Osteocyte (in vitro differentiated cells): ENCODE measurements around the gene ABHD11. TPM values are rescaled to one million over a fixed set of nuclear protein-coding genes. Genes with fewer than 3 reads are reported as not detected.

Experiments
- DNase-seq: peaks from one replicate; pipeline ENCODE4 v3.0.0; 2021; ENCODE audit warnings: mixed read lengths; ENCODE audit not compliant: unreplicated experiment; ENCODE audit errors: extremely low spot score
- H3K27ac Mint-ChIP-seq: one replicate; pipeline ENCODE4 v1.8.0; 2021; ENCODE audit warnings: mild to moderate bottlenecking, mixed read lengths; ENCODE audit not compliant: unreplicated experiment
- H3K27me3 Mint-ChIP-seq: one replicate; pipeline ENCODE4 v1.8.0; 2021; ENCODE audit warnings: mixed read lengths; ENCODE audit not compliant: unreplicated experiment
- H3K36me3 Mint-ChIP-seq: one replicate; pipeline ENCODE4 v1.8.0; 2021; ENCODE audit warnings: mixed read lengths; ENCODE audit not compliant: unreplicated experiment
- H3K4me1 Mint-ChIP-seq: one replicate; pipeline ENCODE4 v1.8.0; 2021; ENCODE audit warnings: mixed read lengths; ENCODE audit not compliant: unreplicated experiment
- H3K4me3 Mint-ChIP-seq: one replicate; pipeline ENCODE4 v1.8.0; 2021; ENCODE audit warnings: mild to moderate bottlenecking, moderate library complexity, mixed read lengths; ENCODE audit not compliant: unreplicated experiment
- H3K9me3 Mint-ChIP-seq: one replicate; pipeline ENCODE4 v1.8.0; 2021; ENCODE audit warnings: mixed read lengths; ENCODE audit not compliant: unreplicated experiment
- total RNA-seq: library from RNA; stranded (reverse); gene quantifications from 2 replicates; pipeline ENCODE4 v1.2.1, GENCODE V29; 2021
- TF ChIP-seq, protein P1 (sequence below): fragments of 200-600 bp; sonication (generic); IDR thresholded peaks from 2 replicates; pipeline ENCODE4 v1.5.0; 2021; ENCODE audit warnings: antibody characterized with exemption, mild to moderate bottlenecking, moderate library complexity

ABHD11 gene
- total RNA-seq, 1 donor from 2014 or later = 17.4 TPM

DNA sequence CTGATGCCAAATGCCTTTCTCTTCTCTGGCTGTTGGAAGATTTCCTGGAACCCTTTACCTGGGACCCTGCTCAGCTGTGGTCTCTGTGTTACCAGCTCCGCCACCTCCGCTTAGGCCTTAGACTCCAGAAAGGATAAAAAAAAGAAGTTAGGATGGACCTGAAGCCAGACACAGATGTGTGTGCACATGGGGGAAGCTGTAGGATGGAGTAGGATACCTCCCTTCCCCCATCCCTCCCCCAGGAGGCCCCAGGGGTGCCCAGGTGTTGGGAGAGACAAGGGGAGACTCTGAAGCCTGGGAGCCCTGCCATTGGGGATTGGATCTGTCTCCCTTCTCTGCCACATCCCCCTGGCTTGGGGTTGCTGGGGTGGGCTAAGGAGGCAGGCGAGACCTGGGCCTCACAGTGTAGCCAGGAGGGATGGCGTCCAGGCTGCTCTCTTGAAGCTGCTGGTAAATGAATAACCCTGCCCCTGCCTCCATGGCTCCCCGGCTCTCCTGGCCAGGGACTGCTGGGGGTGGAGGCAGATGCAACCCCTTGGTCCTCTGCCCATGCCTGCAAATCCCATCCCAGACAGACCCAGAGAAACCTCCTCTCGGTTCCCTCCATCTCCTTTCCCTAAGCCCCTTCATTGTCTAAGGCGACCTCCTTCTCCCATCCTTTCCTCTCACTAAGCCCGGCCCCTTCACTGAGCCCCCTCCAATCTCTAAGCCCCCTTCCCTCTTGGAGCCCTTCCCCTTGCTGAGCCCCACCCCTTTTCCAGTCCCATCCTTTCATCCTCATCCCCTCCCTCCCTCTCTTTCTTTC lies 23.5 kb upstream of the ABHD11 start:
- H3K36me3 Mint-ChIP-seq = no peaks in the 10 kb centered on the region
- DNase-seq = no peak
- H3K27me3 Mint-ChIP-seq = peaks cover 4% of the 10 kb centered on the region
- no peaks in the 10 kb centered on the region for H3K4me1 Mint-ChIP-seq
- H3K4me3 Mint-ChIP-seq = no peak overlapping the region
- TF ChIP-seq, protein P1, sequence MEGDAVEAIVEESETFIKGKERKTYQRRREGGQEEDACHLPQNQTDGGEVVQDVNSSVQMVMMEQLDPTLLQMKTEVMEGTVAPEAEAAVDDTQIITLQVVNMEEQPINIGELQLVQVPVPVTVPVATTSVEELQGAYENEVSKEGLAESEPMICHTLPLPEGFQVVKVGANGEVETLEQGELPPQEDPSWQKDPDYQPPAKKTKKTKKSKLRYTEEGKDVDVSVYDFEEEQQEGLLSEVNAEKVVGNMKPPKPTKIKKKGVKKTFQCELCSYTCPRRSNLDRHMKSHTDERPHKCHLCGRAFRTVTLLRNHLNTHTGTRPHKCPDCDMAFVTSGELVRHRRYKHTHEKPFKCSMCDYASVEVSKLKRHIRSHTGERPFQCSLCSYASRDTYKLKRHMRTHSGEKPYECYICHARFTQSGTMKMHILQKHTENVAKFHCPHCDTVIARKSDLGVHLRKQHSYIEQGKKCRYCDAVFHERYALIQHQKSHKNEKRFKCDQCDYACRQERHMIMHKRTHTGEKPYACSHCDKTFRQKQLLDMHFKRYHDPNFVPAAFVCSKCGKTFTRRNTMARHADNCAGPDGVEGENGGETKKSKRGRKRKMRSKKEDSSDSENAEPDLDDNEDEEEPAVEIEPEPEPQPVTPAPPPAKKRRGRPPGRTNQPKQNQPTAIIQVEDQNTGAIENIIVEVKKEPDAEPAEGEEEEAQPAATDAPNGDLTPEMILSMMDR = no peak
- H3K27ac Mint-ChIP-seq = no peak overlapping the region
- H3K9me3 Mint-ChIP-seq = no peaks in the 10 kb centered on the region

DNA sequence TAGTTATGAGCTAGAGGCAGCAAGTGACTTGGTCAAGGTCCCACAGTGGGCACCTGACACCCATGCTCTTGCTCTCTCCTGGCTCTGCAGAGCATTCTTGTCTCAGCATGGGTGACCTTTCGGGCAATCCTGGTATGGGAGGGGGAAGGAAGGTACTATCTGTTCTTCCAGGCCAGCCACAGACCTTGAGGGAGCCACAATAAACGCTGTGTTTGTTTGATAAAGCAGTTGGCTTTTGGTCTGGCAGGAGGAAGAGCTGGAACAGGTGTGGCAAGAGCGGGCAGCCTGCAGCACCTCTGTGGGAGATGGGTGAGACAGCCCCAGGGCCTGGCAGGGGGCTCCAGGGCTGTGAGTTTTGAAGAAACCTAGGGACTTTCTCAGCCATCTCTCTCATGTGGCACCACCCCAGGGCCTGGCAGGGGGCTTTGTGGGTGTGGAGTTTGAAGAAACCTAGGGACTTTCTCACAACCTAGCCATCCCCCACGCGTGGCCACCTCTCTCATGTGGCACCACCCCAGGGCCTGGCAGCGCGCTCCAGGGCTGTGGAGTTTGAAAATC lies 20.1 kb upstream of the ABHD11 start:
- Mint-ChIP-seq H3K4me3 (no peak overlapping the region), H3K9me3 (no peaks in the 10 kb centered on the region), H3K36me3 (no peaks in the 10 kb centered on the region), H3K4me1 (no peaks in the 10 kb centered on the region), H3K27me3 (peaks cover 4% of the 10 kb centered on the region), H3K27ac (no peak overlapping the region)
- TF ChIP-seq, protein P1 = no peak
- DNase-seq = no peak

DNA sequence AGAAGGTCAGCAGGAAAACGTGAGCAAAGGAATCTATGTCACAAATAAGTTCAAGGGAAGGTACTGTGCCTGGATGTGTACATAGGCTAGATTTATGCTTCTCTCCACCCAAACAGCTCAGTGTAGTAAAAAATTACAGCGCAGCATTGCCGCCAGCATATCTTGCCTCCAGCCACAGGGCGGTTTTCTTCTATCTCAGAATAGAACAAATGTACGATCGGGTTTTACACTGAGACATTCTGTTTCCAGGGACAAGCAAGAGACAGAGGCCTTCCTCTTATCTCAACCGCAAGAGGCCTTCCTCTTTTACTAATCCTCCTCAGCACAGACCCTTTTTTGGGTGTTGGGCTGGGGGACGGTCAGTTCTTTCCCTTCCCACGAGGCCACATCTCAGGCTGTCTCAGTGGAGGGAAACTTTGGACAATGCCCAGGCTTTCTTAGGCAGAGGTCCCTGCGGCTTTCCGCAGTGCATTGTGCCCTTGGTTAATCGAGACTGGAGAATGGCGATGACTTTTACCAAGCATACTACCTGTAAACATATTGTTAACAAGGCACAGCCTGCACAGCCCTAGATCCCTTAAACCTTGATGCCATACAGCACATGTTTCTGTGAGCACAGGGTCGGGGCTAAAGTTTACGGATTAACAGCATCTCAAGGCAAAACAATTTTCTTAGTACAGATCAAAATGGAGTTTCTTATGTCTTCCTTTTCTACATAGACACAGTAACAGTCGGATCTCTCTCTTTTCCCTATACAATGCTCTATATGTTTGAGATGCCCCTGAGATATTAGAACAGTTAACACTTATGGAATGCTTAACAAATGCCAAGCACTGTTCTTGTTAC lies 11.6 kb upstream of the ABHD11 start:
- no peaks in the 10 kb centered on the region for H3K9me3 Mint-ChIP-seq
- DNase-seq = no peak
- TF ChIP-seq, protein P1 = no peak
- peaks cover 3% of the 10 kb centered on the region for H3K4me1 Mint-ChIP-seq
- H3K27me3 Mint-ChIP-seq = no peaks in the 10 kb centered on the region
- no peak overlapping the region for H3K4me3 Mint-ChIP-seq
- no peaks in the 10 kb centered on the region for H3K36me3 Mint-ChIP-seq
- no peak overlapping the region for H3K27ac Mint-ChIP-seq

DNA sequence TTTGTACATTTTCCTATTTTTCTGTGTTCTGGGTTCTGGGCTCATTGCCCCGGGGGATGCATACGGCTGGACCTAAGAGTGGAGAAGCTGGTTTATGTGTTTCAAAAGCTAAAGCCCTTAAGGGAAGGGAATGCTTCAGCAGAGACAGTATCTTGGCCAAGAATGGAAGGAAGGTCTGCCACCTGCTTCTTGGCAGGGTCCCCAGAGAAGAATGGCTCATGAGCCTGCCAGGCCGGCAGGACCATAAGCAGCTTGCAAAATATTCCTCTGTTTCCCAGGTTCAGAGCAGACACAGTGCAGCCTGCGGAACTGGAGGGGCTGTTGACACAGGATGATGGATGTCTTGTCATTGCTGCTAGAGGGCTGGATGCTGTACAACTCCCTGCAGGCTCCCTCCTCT lies 7.8 kb upstream of the ABHD11 start:
- Mint-ChIP-seq H3K4me1 (peaks cover 17% of the 10 kb centered on the region), H3K27me3 (no peaks in the 10 kb centered on the region), H3K36me3 (no peaks in the 10 kb centered on the region), H3K27ac (no peak overlapping the region), H3K9me3 (no peaks in the 10 kb centered on the region), H3K4me3 (no peak overlapping the region)
- TF ChIP-seq, protein P1 = no peak
- DNase-seq = no peak
